DMS153 (cell line): Measurements from ENCODE around the gene OR13C9.
"Not testable (repeated sequence)": the region's sequence is repeated elsewhere in the genome, so short reads cannot be mapped to it uniquely, and the experiment has no call there.

ENCODE experiments used
- DNase-seq: peaks from one replicate; lab custom pipeline; 2025; lab: John Stamatoyannopoulos, UW

The OR13C9 gene

GRCh38 chr9:104618104-104618503 is at the start of gene OR13C9:
OR13C9 (minus strand) TSS chr9:104618204; CDS start chr9:104618204, 0 bp downstream.
- DNase-seq = no peak

- DNase-seq = no peak
These were observed 40.6 kb upstream of the OR13C9 start for GRCh38 chr9:104658496-104659195.

GRCh38 chr9:104635456-104635855 is 17.5 kb upstream of the OR13C9 start:
- no peak for DNase-seq

GRCh38 chr9:104633976-104634520 is 16.0 kb upstream of the OR13C9 start:
- DNase-seq = no peak

DNA sequence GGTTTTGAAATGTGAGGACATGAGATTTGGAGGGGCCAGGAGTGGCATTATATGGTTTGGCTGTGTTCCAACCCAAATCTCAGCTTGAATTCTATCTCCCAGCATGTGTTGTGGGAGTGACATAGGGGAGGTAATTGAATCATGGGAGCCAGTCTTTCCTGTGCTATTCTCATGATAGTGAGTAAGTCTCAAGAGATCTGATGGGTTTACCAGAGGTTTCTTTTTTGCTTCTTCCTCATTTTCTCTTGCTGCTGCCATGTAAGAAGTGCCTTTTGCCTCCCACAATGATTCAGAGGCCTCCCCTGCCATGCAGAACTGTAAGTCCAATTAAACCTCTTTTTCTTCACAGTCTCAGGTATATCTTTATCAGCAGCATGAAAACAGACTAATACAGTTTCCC is 8.0 kb upstream of the OR13C9 start:
- DNase-seq = not testable (repeated sequence)

- DNase-seq = no peak
These were observed 586 bp downstream of the OR13C9 start for GRCh38 chr9:104617418-104617817.

- no peak for DNase-seq
These were observed 6.8 kb downstream of the OR13C9 start for GRCh38 chr9:104611213-104611612.

DNA sequence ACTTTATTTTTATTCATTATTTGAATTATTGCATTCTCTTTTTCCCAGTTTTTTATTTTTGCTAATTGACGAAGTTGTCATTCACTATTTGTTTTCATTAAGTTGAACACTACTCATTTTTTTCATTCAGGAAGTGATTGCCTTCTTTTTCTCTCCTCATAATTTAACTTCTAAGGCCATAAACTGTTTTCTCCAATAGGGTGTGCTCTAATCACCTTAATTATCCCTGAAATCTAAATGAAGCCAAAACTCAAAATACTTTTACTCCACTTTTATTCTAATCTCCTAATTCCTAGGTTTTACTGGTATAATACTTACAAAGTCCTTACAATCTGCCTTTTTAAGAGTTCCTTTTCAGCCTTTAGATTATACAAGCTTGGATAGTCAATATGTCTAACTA is 9.7 kb downstream of the OR13C9 start:
- DNase-seq = no peak

DNA sequence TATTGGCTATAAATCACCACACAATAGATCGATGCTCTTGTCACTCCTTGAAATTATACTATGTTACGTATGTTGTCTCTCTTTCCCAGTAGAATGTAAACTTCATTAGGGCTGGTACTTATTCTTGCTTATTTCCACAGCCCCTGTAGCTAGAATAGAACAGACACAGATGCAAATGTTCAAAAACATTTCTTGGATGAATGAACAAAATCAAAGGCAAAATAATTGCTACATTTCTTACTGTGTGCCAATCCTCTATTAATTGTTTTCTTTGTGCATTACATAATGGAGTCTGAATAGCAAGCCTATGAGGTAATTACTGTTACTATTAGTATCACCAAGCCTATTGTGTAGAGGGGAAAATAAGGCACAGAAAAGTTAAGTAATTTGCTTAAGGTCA is 11.9 kb downstream of the OR13C9 start:
- no peak for DNase-seq

GRCh38 chr9:104605527-104605926 is 12.5 kb downstream of the OR13C9 start, which contains the start of gene OR13C2:
OR13C2 (minus strand) TSS chr9:104605627; CDS start chr9:104605627, 0 bp downstream.
- DNase-seq = not testable (repeated sequence)

- no peak for DNase-seq
These were observed 13.2 kb downstream of the OR13C9 start for GRCh38 chr9:104604801-104605200.

GRCh38 chr9:104599313-104599712 is 18.7 kb downstream of the OR13C9 start, which contains the start of gene OR13C5:
OR13C5 (minus strand) TSS chr9:104599413; CDS start chr9:104599413, 0 bp downstream.
- not testable (repeated sequence) for DNase-seq

DNA sequence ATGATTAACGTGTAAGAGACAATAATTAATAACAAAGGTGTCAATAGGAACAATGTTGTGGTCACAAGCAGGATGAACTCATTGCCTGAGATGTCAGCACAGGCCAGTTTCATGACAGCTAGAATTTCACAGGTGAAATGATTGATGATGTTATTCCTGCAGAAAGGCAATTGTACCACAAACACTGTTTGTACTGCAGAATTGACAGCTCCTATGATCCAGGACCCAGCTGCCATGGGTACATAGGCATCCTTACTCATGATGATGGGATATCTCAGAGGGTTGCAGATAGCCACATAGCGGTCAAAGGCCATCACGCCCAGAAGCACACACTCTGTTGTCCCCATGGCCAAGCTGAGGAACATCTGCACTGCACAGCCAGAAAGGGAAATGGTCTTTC is 19.3 kb downstream of the OR13C9 start:
- DNase-seq = not testable (repeated sequence)

DNA sequence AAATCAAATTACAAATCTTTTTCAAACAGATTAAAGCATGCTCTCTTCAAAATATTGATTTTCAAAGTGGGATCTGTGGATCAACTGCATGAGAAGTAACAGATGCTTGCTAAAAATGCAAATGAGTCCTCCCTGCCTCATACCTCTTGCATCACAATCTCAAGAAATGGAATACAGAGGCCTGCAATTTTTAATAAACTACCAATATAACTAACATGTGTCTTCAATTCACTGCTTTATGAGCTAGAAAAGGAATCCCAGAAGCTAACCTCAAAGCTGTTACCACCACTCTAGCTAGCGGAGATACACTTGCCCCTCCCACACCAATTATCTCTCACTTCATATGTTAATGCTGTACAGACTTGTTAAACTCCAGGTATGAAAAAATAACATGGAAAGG is 28.4 kb downstream of the OR13C9 start:
- DNase-seq = no peak

DNA sequence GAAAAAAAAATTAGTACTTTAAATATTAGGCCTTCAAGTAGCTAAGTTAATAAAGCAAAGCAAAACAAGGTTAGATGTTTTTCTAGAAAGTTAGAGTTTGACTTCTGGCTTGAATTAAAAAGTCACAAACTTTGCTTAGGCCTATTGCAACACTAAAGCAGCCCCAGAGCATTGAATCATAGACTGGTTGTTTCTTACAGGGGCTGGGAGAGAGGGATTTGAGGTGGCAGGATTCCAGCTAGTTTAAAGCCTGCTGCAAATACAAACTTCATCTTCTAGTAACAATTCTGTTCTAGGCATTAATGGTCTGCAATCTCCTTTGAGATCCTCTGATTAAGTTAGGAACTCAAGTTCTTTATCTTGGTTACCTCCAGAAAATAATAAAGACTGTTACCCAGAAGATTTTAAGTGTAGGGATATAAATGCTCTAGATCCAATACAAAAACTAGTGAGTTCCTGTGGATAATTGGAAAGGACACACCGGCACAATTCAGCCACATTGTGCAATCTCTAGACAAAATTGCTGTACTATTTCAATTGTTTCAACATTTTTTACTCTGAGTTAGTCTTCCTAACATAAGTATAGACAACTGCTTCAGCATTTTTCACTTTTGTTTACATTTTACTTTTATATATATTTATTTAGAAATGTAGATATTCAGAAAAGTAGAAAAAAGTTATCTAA is 31.4 kb downstream of the OR13C9 start:
- no peak for DNase-seq

DNA sequence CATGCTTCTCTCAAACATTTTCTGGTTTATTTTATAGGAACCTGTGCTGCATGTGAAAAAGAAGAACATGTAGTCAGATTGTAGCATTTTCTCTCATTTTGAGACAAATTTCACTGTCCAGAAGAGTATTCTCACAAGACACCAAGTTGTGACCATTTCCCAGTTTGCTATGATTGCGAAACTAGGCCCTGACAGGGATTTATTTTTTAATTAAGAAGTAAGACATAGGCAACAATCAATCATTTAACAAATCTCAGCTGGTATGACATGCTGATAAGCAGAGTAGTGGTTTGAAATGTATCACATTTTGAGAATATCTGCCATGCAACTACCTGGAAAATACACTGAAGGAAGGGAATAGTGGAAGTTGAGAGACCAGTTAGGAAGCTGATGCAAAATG is 37.4 kb downstream of the OR13C9 start:
- no peak for DNase-seq

- no peak for DNase-seq
These were observed 40.7 kb downstream of the OR13C9 start for GRCh38 chr9:104577263-104577662.

DNA sequence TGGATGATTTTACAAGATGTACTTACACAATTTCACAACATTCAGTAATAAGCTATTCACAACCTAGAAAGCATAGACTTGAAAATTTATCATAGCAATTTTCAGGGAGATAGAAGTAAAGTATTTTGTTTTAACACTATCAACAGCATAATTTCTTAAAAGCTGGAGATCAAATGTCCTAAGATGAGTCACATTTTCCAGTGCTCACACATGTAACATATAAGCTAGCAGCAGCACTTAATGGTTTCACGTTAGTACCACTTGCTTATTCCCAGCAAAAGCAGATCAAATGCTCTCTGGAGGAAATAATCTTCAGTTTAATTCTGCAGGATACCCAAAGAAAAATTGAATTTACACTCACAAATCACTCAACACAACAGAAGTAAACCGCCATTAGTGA is 42.5 kb downstream of the OR13C9 start:
- no peak for DNase-seq

DNA sequence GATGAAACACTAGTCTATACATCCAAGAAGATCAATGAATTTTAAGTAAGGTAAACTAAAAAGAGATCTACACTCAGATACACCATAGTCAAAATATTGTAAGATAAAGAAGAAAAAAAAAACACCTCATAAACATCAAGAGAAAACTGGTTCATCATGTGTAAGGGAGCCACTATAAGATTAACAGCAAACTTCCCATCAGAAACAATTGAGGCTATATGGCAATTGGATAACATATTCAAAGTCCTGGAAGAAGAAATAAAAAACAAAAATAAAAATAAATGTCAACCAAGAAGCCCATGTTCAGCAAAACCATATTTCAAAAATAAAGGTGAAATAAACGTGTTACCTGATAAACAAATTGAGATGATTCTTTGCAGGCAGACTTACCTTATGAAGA is 45.4 kb downstream of the OR13C9 start:
- no peak for DNase-seq

DNA sequence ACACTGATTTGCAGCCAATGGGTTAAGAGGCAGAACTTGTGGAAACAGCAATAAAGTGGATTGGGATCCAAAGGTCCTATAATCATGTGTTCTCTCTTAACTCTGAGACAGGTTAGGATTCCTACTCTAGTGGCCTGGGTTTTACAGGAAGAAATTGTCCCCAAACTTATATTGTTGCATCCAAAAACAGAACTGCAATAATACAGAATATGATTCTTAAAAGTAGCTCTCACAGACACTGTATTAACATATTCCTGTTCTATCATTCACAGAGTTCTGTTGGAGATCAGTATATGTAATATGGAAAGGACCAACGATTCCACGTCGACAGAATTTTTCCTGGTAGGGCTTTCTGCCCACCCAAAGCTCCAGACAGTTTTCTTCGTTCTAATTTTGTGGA is 49.1 kb downstream of the OR13C9 start, which contains the start of gene OR13C8:
OR13C8 (plus strand) TSS at position 301 of the 400 bp plus-strand sequence; CDS start at position 301, 0 bp downstream.
- no peak for DNase-seq
